Measurements from ENCODE around the gene VRK3. TPM values are rescaled to one million over a fixed set of nuclear protein-coding genes. Genes with fewer than 3 reads are reported as not detected.
A peak's percentile ranks its signal among the peaks of the same experiment; 100 is the strongest.
"Not testable (repeated sequence)": the region's sequence is repeated elsewhere in the genome, so short reads cannot be mapped to it uniquely, and the experiment has no call there.

Gene VRK3
- total RNA-seq, 1 experiment from 2014 or later, result 41.0 TPM

DNA sequence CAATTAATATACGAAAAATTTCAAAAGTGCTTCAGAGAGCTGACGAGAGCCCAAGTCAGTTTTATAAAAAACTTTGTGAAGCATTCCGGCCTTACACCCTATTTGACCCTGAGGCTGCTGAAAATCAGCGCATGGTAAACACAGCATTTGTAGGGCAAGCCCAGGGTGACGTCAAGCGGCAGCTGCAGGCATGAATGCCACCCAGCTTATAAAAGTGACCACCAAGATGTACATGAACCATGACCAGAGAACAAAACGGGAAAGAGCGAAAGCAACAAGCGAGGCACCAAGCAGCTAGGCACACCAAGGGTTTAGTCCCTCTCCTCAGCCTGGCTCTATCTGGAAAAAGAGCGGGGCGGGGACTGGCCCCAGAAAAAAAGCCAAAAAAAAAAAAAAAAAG lies 70.2 kb downstream of the VRK3 start:
- Histone ChIP-seq H3K36me3 (no peaks in the 10 kb centered on the region), H3K9me3 (no peaks in the 10 kb centered on the region), H3K4me3 (no peak overlapping the region), H3K27me3 (no peaks in the 10 kb centered on the region; the same call in none of the 2 replicates)
- DNase-seq, result no peak

DNA sequence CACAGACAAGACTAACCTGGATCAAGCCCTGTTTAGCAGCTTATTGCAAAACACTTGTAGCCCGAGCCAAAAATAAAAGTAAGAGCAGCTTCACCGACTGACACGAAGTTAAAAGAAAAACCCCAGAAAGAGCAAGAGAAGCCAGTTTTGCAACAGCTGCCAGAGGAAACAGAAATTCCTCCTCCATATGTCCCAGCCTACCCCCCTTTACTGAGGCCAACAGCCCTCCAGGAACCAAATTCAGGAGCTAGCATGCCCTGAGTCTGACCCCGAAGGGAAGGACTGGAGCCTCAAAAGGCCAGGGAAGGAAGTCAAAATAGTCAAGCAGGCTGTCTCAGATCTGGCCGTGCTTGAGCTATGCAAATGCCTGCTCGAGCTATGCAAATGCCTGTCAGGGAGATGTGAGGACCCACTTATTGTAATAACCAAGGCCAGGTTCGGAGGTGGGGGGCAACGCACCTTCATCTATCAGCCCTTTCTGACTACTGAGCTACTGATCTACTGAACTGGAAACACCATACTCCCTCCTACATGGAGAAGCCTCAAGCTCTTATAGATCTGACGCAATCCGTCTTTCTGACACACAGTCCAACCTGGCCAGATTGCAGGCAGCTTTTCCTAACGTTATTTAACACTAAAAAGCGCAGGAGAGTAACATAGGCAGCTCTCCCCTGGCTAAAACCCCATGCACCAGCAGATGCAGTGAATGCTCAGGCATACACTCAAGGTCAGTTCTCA lies 70.9 kb downstream of the VRK3 start:
- Histone ChIP-seq H3K4me3 (no peak overlapping the region), H3K27me3 (no peaks in the 10 kb centered on the region; the same call in none of the 2 replicates), H3K36me3 (no peaks in the 10 kb centered on the region), H3K9me3 (no peaks in the 10 kb centered on the region)
- no peak for DNase-seq

- Histone ChIP-seq H3K9me3 (no peaks in the 10 kb centered on the region), H3K27me3 (no peaks in the 10 kb centered on the region; the same call in 1 of the 2 replicates), H3K4me3 (no peak overlapping the region), H3K36me3 (no peaks in the 10 kb centered on the region)
- DNase-seq, result no peak
Observed at GRCh38 chr19:49953416-49953815, 71.8 kb downstream of the VRK3 start.

- Histone ChIP-seq H3K27me3 (no peaks in the 10 kb centered on the region; the same call in 1 of the 2 replicates), H3K9me3 (no peaks in the 10 kb centered on the region), H3K36me3 (no peaks in the 10 kb centered on the region), H3K4me3 (no peak overlapping the region)
- DNase-seq, result no peak
Observed at GRCh38 chr19:49952906-49953305, 72.3 kb downstream of the VRK3 start.

DNA sequence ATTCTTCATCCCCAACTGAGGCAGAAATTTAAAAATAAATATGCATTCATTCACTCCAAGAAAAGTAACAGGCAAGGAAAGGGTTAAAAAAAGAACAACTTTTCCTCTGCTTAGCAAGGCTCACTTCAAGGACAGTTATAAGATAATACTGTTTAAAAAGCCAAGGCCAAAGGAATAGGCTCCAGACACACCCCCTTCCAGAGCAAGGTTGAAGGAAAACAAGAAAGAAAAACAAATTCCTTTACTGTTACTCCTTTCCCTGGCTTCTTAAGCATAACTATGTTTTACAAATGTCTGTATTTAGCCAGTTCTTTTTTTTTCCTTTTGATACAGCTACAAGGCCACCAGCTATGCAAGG lies 72.7 kb downstream of the VRK3 start:
- no peaks in the 10 kb centered on the region for H3K36me3 ChIP-seq
- no peak overlapping the region for H3K4me3 ChIP-seq
- no peak for DNase-seq
- H3K27me3 ChIP-seq, result no peaks in the 10 kb centered on the region; the same call in 1 of the 2 replicates
- no peaks in the 10 kb centered on the region for H3K9me3 ChIP-seq

DNA sequence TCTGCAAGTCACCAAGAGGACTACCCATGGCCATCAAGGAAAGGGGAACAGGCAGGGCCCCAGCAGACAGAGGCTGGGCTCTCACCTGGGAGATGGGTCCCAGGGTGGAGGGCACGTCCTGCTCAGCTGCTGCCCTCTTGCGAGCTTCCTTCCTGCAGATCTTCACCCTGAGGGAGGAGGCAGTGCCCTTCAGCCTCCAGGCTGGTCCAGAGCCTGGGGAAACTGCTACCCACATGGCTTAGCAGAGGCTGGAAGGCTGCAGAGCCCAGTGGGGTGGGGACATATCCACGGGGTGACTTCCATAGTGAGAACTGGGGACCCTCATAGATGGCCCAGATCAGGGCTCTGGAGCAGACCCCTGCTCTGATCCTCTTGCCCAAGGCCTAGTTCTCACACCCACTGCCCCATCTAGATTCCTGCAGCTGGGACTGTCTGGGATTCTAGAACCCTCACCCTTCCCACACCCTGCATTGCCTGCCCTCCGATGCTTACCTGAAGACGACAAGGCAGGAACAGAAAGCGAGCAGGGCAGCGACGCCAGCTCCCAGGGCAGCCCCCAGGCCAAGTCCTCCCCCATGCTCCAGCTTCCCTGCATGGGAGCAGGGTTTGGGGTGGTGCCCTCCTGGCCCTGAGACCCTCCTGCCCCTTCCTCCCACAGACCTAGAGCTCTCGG lies 73.2 kb downstream of the VRK3 start:
- no peaks in the 10 kb centered on the region for H3K36me3 ChIP-seq
- no peaks in the 10 kb centered on the region; the same call in 1 of the 2 replicates for H3K27me3 ChIP-seq
- DNase-seq, result no peak
- H3K9me3 ChIP-seq, result no peaks in the 10 kb centered on the region
- no peak overlapping the region for H3K4me3 ChIP-seq

DNA sequence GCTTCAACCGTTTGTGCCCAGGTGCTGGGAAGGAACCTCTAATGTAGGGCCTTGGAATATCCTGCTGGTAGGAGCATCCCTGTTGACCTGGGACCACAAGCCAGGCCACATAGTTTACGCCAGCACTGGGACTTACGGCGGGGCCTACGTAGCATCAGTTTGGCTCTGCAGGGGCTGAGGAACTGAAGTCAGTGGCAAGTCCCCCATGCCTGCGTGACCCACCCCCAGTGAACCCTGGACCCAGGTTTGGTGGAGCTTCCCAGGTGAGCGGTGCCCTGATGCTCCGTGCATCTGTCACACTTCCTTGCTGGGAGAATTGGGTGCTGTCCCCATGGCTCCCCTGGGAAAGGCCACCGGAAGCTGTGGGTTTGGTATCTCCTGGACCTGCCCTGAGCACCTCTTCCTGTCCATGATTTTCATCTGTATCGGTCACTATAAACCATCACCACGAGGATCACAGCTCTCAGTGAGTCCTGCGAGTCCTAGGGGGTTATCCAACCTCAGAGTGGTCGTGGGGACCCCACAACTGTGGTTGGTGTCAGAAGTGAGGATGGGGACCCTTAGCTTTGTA lies 74.1 kb downstream of the VRK3 start:
- H3K27me3 ChIP-seq, result peaks cover 4% of the 10 kb centered on the region; the same call in 1 of the 2 replicates
- no peaks in the 10 kb centered on the region for H3K9me3 ChIP-seq
- no peak overlapping the region for H3K4me3 ChIP-seq
- DNase-seq, result no peak
- H3K36me3 ChIP-seq, result no peaks in the 10 kb centered on the region

- DNase-seq, result no peak
- Histone ChIP-seq H3K9me3 (no peaks in the 10 kb centered on the region), H3K27me3 (peaks cover 4% of the 10 kb centered on the region; the same call in 1 of the 2 replicates), H3K36me3 (no peaks in the 10 kb centered on the region), H3K4me3 (no peak overlapping the region)
Observed at GRCh38 chr19:49950590-49950948, 74.6 kb downstream of the VRK3 start.

DNA sequence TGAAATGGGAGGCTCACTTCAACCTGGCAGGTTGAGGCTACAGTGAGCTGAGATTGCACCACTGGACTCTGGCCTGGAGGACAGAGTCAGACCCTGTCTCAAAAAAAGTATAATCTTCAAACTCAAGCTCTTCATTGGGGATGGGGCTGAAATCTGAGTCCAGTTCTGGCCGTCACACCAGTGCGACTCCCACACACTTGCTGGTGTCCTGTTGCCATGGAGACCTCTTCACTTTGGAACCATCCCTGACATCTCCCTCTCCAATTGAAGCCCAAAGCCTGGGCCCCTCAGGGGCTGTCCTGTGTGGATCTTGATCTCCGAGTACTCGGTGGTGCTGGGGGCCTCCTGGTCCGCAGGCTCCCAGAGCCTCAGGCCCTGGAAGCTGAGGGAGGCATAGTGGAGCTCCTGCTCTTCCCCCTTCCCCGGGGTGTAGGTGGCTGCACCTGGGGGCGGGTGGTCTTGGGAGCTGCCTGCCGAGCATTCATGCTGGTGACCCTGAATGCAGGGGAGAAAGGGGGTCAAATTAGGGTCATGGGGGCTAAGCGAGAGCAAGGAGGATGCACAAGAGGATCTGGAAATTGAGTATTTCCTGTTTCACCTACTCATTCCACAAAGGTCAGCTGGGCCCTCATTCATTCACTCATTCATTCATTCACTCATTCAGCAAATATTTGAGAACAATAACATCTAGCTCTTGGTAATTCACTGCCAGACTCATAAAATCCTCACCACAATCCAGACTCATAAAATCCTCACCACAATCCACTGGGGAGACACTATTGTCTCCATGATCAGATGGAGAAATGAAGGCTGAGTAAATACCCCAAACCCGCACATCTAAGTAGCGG lies 75.2 kb downstream of the VRK3 start:
- DNase-seq, result no peak

DNA sequence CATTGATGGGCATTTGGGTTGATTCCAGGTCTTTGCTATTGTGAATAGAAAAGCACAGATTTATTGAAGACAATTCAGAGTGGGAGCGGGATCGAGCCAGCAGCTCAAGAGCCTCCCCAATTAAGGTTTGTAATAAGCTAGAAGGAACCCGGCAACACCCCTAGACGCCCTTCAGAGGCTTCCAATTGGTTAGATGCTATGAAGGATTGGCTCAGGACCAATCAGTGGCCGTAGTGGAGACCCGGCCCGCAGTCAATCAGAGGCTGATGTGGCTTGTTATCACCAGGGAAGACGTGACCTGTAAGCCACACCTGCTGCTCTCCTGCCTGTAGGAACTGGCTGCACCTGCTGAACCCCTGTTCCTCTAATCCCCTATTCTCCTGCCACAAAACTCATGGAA lies 78.8 kb downstream of the VRK3 start:
- Histone ChIP-seq H3K9me3 (no peaks in the 10 kb centered on the region), H3K27me3 (peaks cover 4% of the 10 kb centered on the region; the same call in 1 of the 2 replicates), H3K36me3 (no peaks in the 10 kb centered on the region), H3K4me3 (no peak overlapping the region)
- no peak for DNase-seq

More for the DNA sequence above, 75.2 kb downstream of the VRK3 start:
- H3K9me3 ChIP-seq, result no peaks in the 10 kb centered on the region
- peaks cover 4% of the 10 kb centered on the region; the same call in 1 of the 2 replicates for H3K27me3 ChIP-seq
- no peaks in the 10 kb centered on the region for H3K36me3 ChIP-seq
- no peak overlapping the region for H3K4me3 ChIP-seq

DNA sequence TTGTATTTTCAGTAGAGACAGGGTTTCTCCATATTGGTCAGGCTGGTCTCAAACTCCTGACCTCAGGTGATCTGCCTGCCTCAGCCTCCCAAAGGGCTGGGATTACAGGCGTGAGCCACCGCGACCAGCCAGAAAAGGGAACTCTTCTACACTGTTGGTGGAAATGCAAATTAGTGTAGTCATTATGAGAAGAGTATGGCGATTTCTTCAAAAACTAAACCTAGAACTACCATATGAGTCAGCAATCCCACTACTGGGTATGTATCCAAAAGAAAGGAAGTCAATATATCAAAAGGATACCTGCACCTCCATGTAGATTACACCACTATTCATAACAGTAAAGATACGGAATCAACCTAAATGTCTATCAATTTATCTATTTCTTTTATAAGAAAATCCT lies 80.6 kb downstream of the VRK3 start:
- not testable (repeated sequence) for H3K4me3 ChIP-seq, DNase-seq, H3K27me3 ChIP-seq, H3K9me3 ChIP-seq, H3K36me3 ChIP-seq

DNA sequence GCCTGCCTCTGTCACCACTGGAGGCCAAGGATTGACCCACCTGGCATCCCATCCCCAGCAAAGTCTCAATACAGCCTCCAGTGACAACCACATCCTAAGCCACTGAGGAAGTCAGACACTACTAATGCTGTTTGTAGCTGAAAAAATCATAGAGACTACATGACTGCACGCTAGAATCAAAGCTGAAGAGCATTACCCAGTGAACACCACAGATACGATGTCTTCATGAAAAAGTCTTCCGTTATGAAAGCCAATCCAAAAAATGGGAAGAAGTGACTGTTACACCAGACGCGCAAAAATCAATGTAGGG lies 84.7 kb downstream of the VRK3 start:
- no peaks in the 10 kb centered on the region for H3K27me3 ChIP-seq
- H3K4me3 ChIP-seq, result no peak overlapping the region
- no peaks in the 10 kb centered on the region for H3K9me3 ChIP-seq
- H3K36me3 ChIP-seq, result no peaks in the 10 kb centered on the region; the same call in 1 of the 2 replicates
- no peak for DNase-seq

GRCh38 chr19:49939721-49940481 lies 85.3 kb downstream of the VRK3 start:
- DNase-seq, result no peak
- Histone ChIP-seq H3K36me3 (no peaks in the 10 kb centered on the region; the same call in 1 of the 2 replicates), H3K27me3 (no peaks in the 10 kb centered on the region), H3K4me3 (no peak overlapping the region), H3K9me3 (no peaks in the 10 kb centered on the region)

DNA sequence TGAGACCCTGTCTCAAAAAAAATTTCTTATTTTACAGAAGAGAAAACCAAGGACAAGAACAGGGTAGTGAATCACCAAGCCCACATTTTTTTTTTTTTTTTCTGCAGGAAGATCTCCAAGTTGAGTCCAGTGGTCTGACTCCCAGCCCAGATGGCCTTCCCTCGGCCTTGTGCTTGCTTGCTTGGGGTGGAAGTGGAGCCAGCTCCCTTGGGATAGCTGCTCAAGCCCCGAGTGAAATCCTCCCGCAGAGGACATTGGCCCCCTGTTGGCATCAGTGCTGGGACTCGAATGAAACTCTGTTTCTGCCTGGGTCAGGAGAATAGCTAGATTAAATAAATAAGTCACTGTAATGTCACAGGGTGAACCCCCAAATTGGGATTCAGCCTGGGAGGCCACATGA lies 86.5 kb downstream of the VRK3 start:
- Histone ChIP-seq H3K9me3 (no peaks in the 10 kb centered on the region), H3K4me3 (no peak overlapping the region), H3K36me3 (peaks cover 2% of the 10 kb centered on the region; the same call in 1 of the 2 replicates), H3K27me3 (no peaks in the 10 kb centered on the region)
- no peak for DNase-seq

DNA sequence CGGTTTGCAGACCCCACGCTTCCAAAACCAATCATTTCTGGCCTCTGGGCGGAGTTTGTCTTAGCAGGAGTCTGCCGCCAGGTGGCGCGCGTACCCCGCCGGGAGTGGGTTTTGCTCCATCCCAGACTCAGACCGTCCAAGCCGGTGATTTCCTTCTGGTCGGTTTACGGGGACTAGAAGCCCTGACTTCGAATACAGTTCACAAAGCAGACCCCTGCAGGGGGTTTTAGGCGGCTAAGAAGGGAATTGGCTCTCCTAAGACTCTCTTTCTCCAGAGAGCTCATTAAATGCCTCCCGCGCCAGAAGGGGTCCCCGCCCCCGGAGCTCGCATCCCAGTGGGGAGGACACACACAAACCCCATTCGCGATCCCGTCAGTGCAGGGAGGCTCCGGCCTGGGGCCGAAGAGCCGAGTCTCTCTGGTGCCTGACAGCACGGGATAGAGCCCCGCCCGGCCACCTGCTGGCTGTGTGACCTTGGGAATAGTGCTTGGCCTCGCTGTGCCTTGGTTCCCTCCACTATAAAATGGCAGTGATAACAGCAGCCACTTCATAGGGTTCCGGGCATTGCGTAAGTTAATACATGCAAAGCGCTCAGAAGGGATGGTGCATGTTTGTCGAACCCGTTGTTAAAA lies 87.3 kb downstream of the VRK3 start:
- peak; percentile 67 for DNase-seq
- Histone ChIP-seq H3K9me3 (no peaks in the 10 kb centered on the region), H3K4me3 (peak overlapping the region; percentile 55), H3K36me3 (peaks cover 4% of the 10 kb centered on the region; the same call in 1 of the 2 replicates), H3K27me3 (no peaks in the 10 kb centered on the region)

- Histone ChIP-seq H3K9me3 (no peaks in the 10 kb centered on the region), H3K27me3 (no peaks in the 10 kb centered on the region), H3K4me3 (no peak overlapping the region), H3K36me3 (peaks cover 8% of the 10 kb centered on the region)
- DNase-seq, result no peak
Observed at GRCh38 chr19:49936549-49936948, 88.6 kb downstream of the VRK3 start.
